Subcutaneous adipose tissue (tissue), 4 donors: Measurements from ENCODE around the gene ABCC4. TPM values are rescaled to one million over a fixed set of nuclear protein-coding genes. Genes with fewer than 3 reads are reported as not detected.

Experiments
- total RNA-seq, 4 donors: library from RNA; depleted of rRNA; stranded (reverse); fragments of >200 nt; gene quantifications; one replicate each; pipeline ENCODE4 v1.1.0, GENCODE V29; 2016
- TF ChIP-seq, protein P1 (sequence below): fragments of 450-650 bp; IDR thresholded peaks from one replicate; pipeline ENCODE4 v1.5.1; 2016; ENCODE audit warnings: low read depth, mild to moderate bottlenecking, control low read depth, antibody characterized with exemption, moderate library complexity

ABCC4 gene
- total RNA-seq, 4 donors from 2014 or later: 4.1 to 7.7 (median 5.1) TPM

DNA sequence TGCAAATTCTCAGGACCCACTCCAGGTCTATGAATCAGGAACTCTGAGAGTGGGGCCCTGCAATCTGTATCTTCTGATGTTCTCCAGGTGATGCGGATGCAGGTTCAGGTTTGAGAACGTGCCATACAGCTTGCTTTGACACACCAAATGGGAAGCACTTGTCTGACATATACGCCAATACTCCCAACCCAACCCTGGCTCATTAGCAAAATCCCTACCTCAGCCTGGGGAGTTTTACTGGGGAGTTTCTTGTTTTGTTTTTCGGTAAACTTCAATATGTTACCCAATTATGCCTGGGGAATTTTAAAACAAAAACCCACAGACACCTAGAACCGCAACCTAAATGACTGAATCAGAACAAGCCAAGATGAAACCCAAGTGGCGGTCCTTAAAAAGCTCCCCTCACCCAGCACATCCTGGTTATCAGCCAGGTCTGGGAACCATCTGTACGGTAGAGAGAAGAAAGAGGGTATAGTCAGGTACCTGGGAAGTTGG lies 41.2 kb downstream of the ABCC4 start:
- TF ChIP-seq, protein P1, sequence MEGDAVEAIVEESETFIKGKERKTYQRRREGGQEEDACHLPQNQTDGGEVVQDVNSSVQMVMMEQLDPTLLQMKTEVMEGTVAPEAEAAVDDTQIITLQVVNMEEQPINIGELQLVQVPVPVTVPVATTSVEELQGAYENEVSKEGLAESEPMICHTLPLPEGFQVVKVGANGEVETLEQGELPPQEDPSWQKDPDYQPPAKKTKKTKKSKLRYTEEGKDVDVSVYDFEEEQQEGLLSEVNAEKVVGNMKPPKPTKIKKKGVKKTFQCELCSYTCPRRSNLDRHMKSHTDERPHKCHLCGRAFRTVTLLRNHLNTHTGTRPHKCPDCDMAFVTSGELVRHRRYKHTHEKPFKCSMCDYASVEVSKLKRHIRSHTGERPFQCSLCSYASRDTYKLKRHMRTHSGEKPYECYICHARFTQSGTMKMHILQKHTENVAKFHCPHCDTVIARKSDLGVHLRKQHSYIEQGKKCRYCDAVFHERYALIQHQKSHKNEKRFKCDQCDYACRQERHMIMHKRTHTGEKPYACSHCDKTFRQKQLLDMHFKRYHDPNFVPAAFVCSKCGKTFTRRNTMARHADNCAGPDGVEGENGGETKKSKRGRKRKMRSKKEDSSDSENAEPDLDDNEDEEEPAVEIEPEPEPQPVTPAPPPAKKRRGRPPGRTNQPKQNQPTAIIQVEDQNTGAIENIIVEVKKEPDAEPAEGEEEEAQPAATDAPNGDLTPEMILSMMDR: no peak

DNA sequence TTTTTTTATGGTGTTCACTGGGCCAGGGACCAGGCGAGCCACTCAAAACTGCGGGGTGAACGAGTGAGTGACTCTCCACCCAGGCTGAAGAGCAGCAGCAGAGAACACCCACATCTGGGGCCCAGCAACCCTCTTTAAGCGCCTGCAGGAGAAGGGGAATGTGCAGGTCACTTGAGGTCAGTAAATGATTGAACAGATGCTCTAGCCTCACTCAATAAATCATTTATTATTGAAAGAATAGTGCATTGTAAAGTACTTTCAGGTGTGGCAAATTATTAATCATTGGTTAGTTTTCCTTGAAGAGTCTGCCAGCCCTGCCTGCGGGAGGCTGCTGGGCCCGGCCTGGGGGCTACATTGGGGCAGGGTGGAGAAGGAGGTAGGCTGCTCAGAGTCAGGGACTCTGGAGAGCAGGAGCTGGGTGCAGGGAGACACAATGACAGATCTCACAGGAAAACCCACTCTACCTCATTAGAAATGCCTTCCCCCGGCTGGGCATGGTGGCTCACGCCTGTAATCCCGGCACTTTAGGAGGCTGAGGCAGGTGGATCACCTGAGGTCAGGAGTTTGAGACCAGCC lies 42.5 kb downstream of the ABCC4 start:
- TF ChIP-seq, protein P1: no peak

DNA sequence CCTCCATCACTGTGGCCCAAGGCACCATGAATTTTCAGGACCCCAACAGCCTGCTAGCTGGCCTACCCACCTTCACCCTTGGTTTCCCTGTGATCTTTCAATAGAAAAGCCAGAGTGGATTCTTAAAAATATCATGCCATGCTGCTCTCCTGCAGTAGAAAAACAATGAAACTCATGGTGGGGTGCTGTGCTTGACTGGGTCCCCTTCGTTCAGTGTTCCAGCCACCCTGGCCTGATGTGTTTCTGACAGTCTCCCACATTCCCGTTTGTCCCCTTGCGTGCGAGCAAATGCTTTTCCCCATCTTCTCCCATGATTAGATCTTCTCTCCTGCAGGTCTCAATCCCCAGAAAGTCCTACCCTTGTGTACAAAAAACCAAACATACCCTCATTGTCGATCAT lies 43.2 kb downstream of the ABCC4 start:
- TF ChIP-seq, protein P1: no peak

DNA sequence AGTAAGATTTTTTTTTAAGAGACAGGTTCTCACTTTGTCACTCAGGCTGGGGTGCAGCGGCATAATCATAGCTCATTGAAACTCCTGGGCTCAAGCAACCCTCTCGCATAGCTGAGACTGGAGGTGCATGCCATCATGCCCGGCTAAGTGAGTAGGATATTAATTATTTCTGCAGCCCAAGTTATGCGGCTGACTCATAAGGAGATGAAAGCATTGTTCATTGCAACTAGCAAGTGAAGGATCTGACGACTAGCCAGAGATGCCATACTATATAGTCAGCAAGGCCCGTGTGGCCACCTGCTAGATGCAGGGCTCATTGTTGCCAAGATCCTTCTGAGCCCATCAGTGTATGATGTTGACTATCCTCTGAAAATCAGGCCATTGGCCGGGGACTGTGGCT lies 45.2 kb downstream of the ABCC4 start:
- TF ChIP-seq, protein P1: no peak

DNA sequence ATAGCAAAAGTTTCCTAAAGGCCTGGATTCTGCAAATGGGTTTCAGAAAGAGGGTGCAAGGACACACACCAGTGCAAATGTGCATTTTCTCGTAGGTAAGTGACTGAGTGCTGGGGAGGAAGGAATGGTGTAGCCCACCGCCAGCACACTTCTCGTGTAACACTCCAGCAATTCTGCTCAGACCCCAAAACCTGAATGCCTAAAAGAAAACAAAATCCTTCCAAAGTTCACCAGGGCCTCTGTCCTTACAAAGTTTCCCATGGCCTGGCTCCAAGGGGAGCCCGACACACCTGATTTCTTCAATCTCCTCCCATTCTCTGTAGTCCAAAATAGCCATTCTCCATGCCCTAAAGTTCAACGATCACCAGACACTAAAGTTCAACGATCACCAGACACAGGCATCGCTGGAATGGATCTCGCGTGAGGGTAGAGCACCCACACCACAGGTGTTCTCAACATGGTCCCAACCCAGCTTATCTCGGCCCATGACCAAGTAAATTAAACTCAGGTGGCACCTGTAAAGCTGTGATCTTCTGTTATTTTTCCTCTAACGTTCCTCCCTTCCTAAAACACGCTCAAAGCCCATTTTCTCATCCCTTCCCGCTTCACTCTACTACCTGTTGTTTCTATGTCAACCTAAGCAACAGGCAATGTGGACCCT lies 46.0 kb downstream of the ABCC4 start:
- TF ChIP-seq, protein P1: no peak

DNA sequence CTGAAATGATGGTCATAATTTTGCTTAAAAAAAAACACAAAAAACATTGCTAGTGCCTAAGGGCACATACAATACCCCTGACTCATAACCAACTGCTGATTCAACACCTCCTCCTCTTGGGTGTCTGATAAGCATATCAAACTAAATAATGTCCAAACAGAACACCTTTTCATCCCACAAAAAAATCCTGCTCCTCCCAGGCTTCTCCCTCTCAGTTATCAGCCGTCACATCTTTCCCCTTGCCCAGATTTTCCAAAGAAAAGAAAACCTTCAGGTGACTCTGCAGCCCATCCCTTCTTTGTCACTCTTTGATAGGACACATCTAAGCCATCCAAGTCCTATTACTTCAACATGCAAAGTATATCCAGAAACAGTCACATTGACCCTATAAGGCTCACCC lies 46.9 kb downstream of the ABCC4 start:
- TF ChIP-seq, protein P1: no peak

DNA sequence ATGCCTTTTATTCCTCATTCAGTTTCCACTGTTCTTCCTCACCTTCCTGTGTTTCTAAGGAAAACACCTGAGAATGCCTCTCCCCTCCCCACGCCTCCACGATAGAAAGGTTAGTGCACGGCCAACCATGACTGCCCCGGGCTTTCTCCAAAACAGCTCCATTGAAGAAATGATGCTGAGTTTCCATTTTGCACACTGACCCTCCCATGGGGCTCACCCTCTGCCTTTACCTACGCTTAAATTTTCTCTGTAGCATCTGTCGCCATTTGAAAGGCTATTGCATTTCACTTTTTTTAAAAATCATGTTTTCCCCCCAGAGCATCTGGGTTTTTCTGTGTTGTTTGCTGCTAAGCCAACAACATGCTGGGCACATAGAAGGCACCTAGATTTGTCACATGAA lies 48.2 kb downstream of the ABCC4 start:
- TF ChIP-seq, protein P1: no peak
